ENCODE results near the gene ZNF385C.

DNA sequence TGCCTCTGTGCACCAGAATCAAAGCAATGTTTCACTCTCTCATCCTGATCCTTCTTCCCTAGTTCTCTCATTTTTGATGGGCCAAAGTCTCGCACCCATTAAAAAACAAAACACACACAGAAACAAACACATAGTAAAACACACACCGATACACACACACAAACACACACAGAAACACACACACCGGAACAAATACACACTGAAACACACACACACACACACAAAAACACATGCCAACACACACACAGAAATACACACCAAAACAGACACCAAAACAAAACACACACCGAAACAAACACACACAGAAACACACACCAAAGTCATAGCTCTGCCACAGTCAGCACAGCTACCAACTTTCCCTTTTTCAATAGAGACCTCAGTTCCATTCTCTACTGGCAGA lies 33.0 kb upstream of the ZNF385C start:
- no peak for TF ChIP-seq POLR2AphosphoS5 (IDR thresholded peaks at IDR 0.05)
- TF ChIP-seq, protein P1, sequence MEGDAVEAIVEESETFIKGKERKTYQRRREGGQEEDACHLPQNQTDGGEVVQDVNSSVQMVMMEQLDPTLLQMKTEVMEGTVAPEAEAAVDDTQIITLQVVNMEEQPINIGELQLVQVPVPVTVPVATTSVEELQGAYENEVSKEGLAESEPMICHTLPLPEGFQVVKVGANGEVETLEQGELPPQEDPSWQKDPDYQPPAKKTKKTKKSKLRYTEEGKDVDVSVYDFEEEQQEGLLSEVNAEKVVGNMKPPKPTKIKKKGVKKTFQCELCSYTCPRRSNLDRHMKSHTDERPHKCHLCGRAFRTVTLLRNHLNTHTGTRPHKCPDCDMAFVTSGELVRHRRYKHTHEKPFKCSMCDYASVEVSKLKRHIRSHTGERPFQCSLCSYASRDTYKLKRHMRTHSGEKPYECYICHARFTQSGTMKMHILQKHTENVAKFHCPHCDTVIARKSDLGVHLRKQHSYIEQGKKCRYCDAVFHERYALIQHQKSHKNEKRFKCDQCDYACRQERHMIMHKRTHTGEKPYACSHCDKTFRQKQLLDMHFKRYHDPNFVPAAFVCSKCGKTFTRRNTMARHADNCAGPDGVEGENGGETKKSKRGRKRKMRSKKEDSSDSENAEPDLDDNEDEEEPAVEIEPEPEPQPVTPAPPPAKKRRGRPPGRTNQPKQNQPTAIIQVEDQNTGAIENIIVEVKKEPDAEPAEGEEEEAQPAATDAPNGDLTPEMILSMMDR (IDR thresholded peaks at IDR 0.05) = no peak
- no peak for TF ChIP-seq POLR2A (IDR thresholded peaks at IDR 0.05)
